Stimulated activated CD8-positive, alpha-beta memory T cell treated with anti-CD3 and anti-CD28 coated beads, Interleukin-15, amount 100 ng/mL, for 4 hours (primary cell): ENCODE results near the gene PCAT7.
"Not testable (repeated sequence)": the region's sequence is repeated elsewhere in the genome, so short reads cannot be mapped to it uniquely, and the experiment has no call there.

Experiments
- DNase-seq, 2 donors: peaks; one replicate each; pipeline ENCODE4 v3.0.0-alpha.2; 2020; ENCODE audit warnings: low read depth in 2 of 2

The PCAT7 gene

GRCh38 chr9:94563548-94563947 is 8.7 kb downstream of the PCAT7 start:
- no peak for DNase-seq

GRCh38 chr9:94564279-94564678 is 9.4 kb downstream of the PCAT7 start:
- not testable (repeated sequence) for DNase-seq

- DNase-seq, result no peak
Measured at GRCh38 chr9:94566550-94566949, 11.7 kb downstream of the PCAT7 start.

GRCh38 chr9:94567271-94567670 is 12.4 kb downstream of the PCAT7 start:
- DNase-seq, result no peak

GRCh38 chr9:94568250-94568889 is 13.5 kb downstream of the PCAT7 start:
- DNase-seq, result no peak

GRCh38 chr9:94568972-94569712 is 14.3 kb downstream of the PCAT7 start:
- no peak for DNase-seq

GRCh38 chr9:94576131-94576530 is 21.2 kb downstream of the PCAT7 start:
- no peak for DNase-seq

GRCh38 chr9:94577036-94577435 is 22.2 kb downstream of the PCAT7 start:
- DNase-seq, result no peak

- DNase-seq, result no peak
Measured at GRCh38 chr9:94577571-94577970, 22.7 kb downstream of the PCAT7 start.

GRCh38 chr9:94581728-94582127 is 26.8 kb downstream of the PCAT7 start:
- no peak for DNase-seq

- DNase-seq, result no peak
Measured at GRCh38 chr9:94584555-94584954, 29.7 kb downstream of the PCAT7 start.

- DNase-seq, result no peak
Measured at GRCh38 chr9:94586316-94586715, 31.4 kb downstream of the PCAT7 start.

GRCh38 chr9:94586814-94587213 is 31.9 kb downstream of the PCAT7 start:
- DNase-seq, result no peak

- DNase-seq, result no peak
Measured at GRCh38 chr9:94588681-94589080, 33.8 kb downstream of the PCAT7 start.

GRCh38 chr9:94591046-94591545 is 36.2 kb downstream of the PCAT7 start:
- not testable (repeated sequence) for DNase-seq

- DNase-seq, result no peak
Measured at GRCh38 chr9:94591876-94592275, 37.0 kb downstream of the PCAT7 start.

GRCh38 chr9:94592683-94593082 is 37.8 kb downstream of the PCAT7 start:
- not testable (repeated sequence) for DNase-seq

GRCh38 chr9:94593459-94594345 is 38.8 kb downstream of the PCAT7 start, which contains the start of gene FBP2:
Gene FBP2, minus strand, starts transcription at chr9:94593824. Its CDS starts 98 bp downstream, at chr9:94593726.
- DNase-seq, result no peak

GRCh38 chr9:94599102-94599501 is 44.2 kb downstream of the PCAT7 start:
- no peak for DNase-seq

- no peak for DNase-seq
Measured at GRCh38 chr9:94600258-94600657, 45.4 kb downstream of the PCAT7 start.

- no peak for DNase-seq
Measured at GRCh38 chr9:94600715-94601114, 45.8 kb downstream of the PCAT7 start.

- no peak for DNase-seq
Measured at GRCh38 chr9:94602666-94603065, 47.8 kb downstream of the PCAT7 start.
